Activated gamma-delta T cell treated with Interleukin-2 at 50 U/mL for 16 hours (primary cell): Measurements from ENCODE around the gene MXRA8.

Experiments
- DNase-seq: peaks from one replicate; pipeline ENCODE4 v3.0.0-alpha.2; 2020

The MXRA8 gene

GRCh38 chr1:1333551-1334241, 24.7 kb downstream of the MXRA8 start:
- no peak for DNase-seq

- no peak for DNase-seq
Observed at GRCh38 chr1:1332774-1333480, 25.4 kb downstream of the MXRA8 start.

GRCh38 chr1:1332031-1332755, 26.2 kb downstream of the MXRA8 start:
- DNase-seq, result no peak

GRCh38 chr1:1331068-1331965, 27.0 kb downstream of the MXRA8 start, which contains the start of gene TAS1R3:
Gene TAS1R3, plus strand, starts transcription at chr1:1331280. Its CDS starts 66 bp downstream, at chr1:1331346.
- DNase-seq, result no peak

- no peak for DNase-seq
Observed at GRCh38 chr1:1330366-1331067, 27.8 kb downstream of the MXRA8 start.

- no peak for DNase-seq
Observed at GRCh38 chr1:1329304-1330210, 28.8 kb downstream of the MXRA8 start.

GRCh38 chr1:1328254-1328653, 30.1 kb downstream of the MXRA8 start:
- DNase-seq, result no peak

GRCh38 chr1:1327291-1327690, 31.1 kb downstream of the MXRA8 start:
- no peak for DNase-seq

GRCh38 chr1:1326075-1326605, 32.2 kb downstream of the MXRA8 start:
- DNase-seq, result no peak

GRCh38 chr1:1325288-1326074, 32.9 kb downstream of the MXRA8 start:
- DNase-seq, result no peak

GRCh38 chr1:1324524-1325287, 33.6 kb downstream of the MXRA8 start, which contains the start of the genes CPTP and INTS11:
Gene CPTP, plus strand, starts transcription at chr1:1324802. Its CDS starts 2,109 bp downstream, at chr1:1326911.
Gene INTS11, minus strand, starts transcription at chr1:1324660. Its CDS starts 52 bp downstream, at chr1:1324608.
- peak; percentile 96 for DNase-seq

- DNase-seq, result no peak
Observed at GRCh38 chr1:1324084-1324523, 34.3 kb downstream of the MXRA8 start.

GRCh38 chr1:1322952-1323351, 35.4 kb downstream of the MXRA8 start:
- no peak for DNase-seq

GRCh38 chr1:1322418-1322817, 35.9 kb downstream of the MXRA8 start:
- DNase-seq, result no peak

- DNase-seq, result no peak
Observed at GRCh38 chr1:1321477-1321876, 36.9 kb downstream of the MXRA8 start.

GRCh38 chr1:1320666-1321448, 37.5 kb downstream of the MXRA8 start:
- DNase-seq, result no peak

- no peak for DNase-seq
Observed at GRCh38 chr1:1319646-1319941, 38.8 kb downstream of the MXRA8 start.
